ENCODE results near the gene UBAC1. TPM values are rescaled to one million over a fixed set of nuclear protein-coding genes. Genes with fewer than 3 reads are reported as not detected.

Gene UBAC1
- total and polyA plus RNA-seq, 4 donors: 16.2 to 115 (median 16.4) TPM

DNA sequence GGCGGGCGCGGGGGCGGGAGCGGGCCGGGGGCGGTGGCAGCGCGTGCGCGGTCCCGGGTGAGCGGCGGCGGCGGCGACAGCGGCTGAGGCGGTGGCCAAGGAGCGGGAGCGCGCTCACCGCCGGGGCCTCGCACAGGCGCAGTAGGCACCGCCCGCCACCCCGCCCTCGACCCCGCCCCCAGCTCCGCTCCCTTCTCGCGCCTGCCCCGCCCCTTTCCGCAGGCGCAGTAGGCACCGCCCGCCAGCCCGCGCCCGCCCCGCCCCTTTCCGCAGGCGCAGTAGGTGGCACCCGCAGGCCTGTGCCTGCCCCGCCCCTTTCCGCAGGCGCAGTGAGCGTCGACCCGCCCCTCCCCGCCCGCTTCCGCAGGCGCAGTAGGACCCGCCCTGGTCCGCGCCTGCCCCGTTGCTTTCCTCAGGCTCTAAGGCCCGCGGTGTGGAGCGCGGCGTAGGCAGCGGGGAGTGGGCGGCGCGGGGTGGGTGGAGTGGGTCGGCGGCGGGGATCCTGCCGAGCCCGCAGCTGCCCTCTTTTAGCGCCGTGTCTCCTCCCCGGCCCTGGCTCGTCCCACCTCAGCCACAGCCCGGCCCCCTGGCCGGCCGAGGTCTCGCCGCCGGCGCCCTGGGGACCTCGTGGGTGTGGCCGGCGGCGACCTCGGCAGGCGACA is 53.6 kb downstream of the UBAC1 start, which contains the start of gene CAMSAP1:
Gene CAMSAP1 (minus strand): TSS at position 116 of the 662 bp plus-strand sequence. CDS start 387 bp downstream, outside the sequence.
- peak within 1 kb of the TSS; percentile 61 to 88 (median 87) for H3K4me3 ChIP-seq (ENCODE audit: low read depth in 1 of 3, low read length in 3 of 3)
- peak within 1 kb of the TSS in 1 of 2 donors; percentile 65 for H3K9ac ChIP-seq (ENCODE audit: low read depth in 1 of 2, low read length in 2 of 2)
- peak; percentile 99 for DNase-seq (ENCODE audit: low spot score)
- peak within 1 kb of the TSS; percentile 76 to 82 for H3K27ac ChIP-seq (ENCODE audit: low read depth in 1 of 2, low read length in 2 of 2)
- no peaks in the 10 kb centered on the region for H3K27me3 ChIP-seq (ENCODE audit: control insufficient read depth in 4 of 4, insufficient read depth in 4 of 4, low read length in 3 of 4)
- TF ChIP-seq HNF4A (conservative IDR thresholded peaks at IDR 0.05): no peak
- no peak for TF ChIP-seq REST (IDR thresholded peaks at IDR 0.05)
- no peak for TF ChIP-seq HNF4G (IDR thresholded peaks at IDR 0.05)
- no peak for TF ChIP-seq ATF3 (IDR thresholded peaks at IDR 0.05)
- no peak for TF ChIP-seq NR2F2 (IDR thresholded peaks at IDR 0.05)
- no peak for TF ChIP-seq CTCF (IDR thresholded peaks at IDR 0.05; ENCODE audit: low read depth, low read length, missing input control)
- no peak for TF ChIP-seq EGR1 (IDR thresholded peaks at IDR 0.05; ENCODE audit: low read depth in 2 of 2)
- TF ChIP-seq FOXA2 (IDR thresholded peaks at IDR 0.05): no peak
- no peak for TF ChIP-seq FOXA1 (IDR thresholded peaks at IDR 0.05)
- TF ChIP-seq RAD21 (IDR thresholded peaks at IDR 0.05): no peak
- no peak for TF ChIP-seq RXRA (IDR thresholded peaks at IDR 0.05)
- no peak for TF ChIP-seq GABPA (IDR thresholded peaks at IDR 0.05 in 1 of 2, conservative IDR thresholded peaks at IDR 0.05 in 1 of 2)
- no peak for TF ChIP-seq JUND (IDR thresholded peaks at IDR 0.05)
- TF ChIP-seq TAF1 (conservative IDR thresholded peaks at IDR 0.05): no peak
- under 1% methylated on average over 91 of the region's 91 CpGs for WGBS
- no peaks in the 10 kb centered on the region for H3K9me3 ChIP-seq (ENCODE audit: control insufficient read depth in 4 of 4, low read length in 3 of 4)
- peaks cover 8 to 30% (median 23%) of the 10 kb centered on the region in 4 donors for H3K4me1 ChIP-seq (ENCODE audit: control insufficient read depth in 4 of 4, insufficient read depth in 4 of 4, low read length in 3 of 4)
- peaks cover 0 to 15% (median 2%) of the 10 kb centered on the region in 4 donors for H3K36me3 ChIP-seq (ENCODE audit: control insufficient read depth in 4 of 4, insufficient read depth in 3 of 4, low read depth in 1 of 4, low read length in 3 of 4)

DNA sequence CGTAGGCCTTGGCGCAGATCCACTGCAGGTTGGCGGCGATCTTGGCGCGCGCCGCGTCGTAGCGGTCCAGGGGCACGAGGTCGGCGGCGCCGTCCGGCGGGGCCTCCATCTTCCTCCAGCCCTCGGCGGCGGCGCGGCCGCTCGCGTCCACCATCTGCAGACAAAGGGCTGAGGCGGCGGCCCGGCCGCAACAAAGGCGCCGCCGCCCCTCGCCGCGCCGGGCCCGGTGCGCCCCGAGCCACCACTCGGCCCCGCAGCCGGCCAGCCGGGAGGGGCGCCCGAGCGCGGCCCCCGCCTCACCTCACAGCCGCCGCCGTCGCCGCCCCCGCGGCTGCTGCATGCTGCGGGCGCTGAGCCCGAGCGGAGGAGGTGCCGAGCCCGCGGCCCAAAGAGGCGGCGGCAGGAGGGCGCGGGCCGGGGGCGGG is 54.2 kb downstream of the UBAC1 start:
- Histone ChIP-seq H3K9me3 (ENCODE audit: control insufficient read depth in 4 of 4, low read length in 3 of 4) (no peaks in the 10 kb centered on the region), H3K27ac (ENCODE audit: low read depth in 1 of 2, low read length in 2 of 2) (peak overlapping the region; percentile 25 to 76), H3K27me3 (ENCODE audit: control insufficient read depth in 4 of 4, insufficient read depth in 4 of 4, low read length in 3 of 4) (no peaks in the 10 kb centered on the region), H3K4me3 (ENCODE audit: low read depth in 1 of 3, low read length in 3 of 3) (peak overlapping the region; percentile 59 to 88 (median 63)), H3K9ac (ENCODE audit: low read depth in 1 of 2, low read length in 2 of 2) (no peak overlapping the region), H3K36me3 (ENCODE audit: control insufficient read depth in 4 of 4, insufficient read depth in 3 of 4, low read depth in 1 of 4, low read length in 3 of 4) (peaks cover 0 to 13% (median 2%) of the 10 kb centered on the region in 4 donors), H3K4me1 (ENCODE audit: control insufficient read depth in 4 of 4, insufficient read depth in 4 of 4, low read length in 3 of 4) (peaks cover 8 to 30% (median 23%) of the 10 kb centered on the region in 4 donors)
- WGBS: under 1% methylated on average over 69 of the region's 69 CpGs
- DNase-seq (ENCODE audit: low spot score): no peak
- TF ChIP-seq FOXA2 (IDR thresholded peaks at IDR 0.05) (no peak), ATF3 (IDR thresholded peaks at IDR 0.05) (no peak), EGR1 (IDR thresholded peaks at IDR 0.05; ENCODE audit: low read depth in 2 of 2) (no peak), REST (IDR thresholded peaks at IDR 0.05) (no peak), FOXA1 (IDR thresholded peaks at IDR 0.05) (no peak), TAF1 (conservative IDR thresholded peaks at IDR 0.05) (no peak), RXRA (IDR thresholded peaks at IDR 0.05) (no peak), RAD21 (IDR thresholded peaks at IDR 0.05) (no peak), HNF4A (conservative IDR thresholded peaks at IDR 0.05) (no peak)
- TF ChIP-seq, protein P1, sequence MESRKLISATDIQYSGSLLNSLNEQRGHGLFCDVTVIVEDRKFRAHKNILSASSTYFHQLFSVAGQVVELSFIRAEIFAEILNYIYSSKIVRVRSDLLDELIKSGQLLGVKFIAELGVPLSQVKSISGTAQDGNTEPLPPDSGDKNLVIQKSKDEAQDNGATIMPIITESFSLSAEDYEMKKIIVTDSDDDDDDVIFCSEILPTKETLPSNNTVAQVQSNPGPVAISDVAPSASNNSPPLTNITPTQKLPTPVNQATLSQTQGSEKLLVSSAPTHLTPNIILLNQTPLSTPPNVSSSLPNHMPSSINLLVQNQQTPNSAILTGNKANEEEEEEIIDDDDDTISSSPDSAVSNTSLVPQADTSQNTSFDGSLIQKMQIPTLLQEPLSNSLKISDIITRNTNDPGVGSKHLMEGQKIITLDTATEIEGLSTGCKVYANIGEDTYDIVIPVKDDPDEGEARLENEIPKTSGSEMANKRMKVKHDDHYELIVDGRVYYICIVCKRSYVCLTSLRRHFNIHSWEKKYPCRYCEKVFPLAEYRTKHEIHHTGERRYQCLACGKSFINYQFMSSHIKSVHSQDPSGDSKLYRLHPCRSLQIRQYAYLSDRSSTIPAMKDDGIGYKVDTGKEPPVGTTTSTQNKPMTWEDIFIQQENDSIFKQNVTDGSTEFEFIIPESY (IDR thresholded peaks at IDR 0.05): no peak

Data from liver (tissue), 9 donors.